Measurements from ENCODE around the gene EIPR1. TPM values are rescaled to one million over a fixed set of nuclear protein-coding genes. Genes with fewer than 3 reads are reported as not detected.
A peak's percentile ranks its signal among the peaks of the same experiment; 100 is the strongest.

The EIPR1 gene
- total and polyA plus RNA-seq, 2 of the 13 experiments (the other 11 are each of a cell fraction or from before 2014, with no cell fraction given), result 70.0 to 96.3 TPM

- TF ChIP-seq ZNF407 (CRISPR knock-in tag; IDR thresholded peaks at IDR 0.05; ENCODE audit: not compliant biosample characterization) (peak; percentile 91), ZNF619 (CRISPR knock-in tag; IDR thresholded peaks at IDR 0.05) (peak; percentile 90; the same call in 1 of the 2 replicates), ZNF263 (CRISPR knock-in tag; IDR thresholded peaks at IDR 0.05) (no peak; the same call in none of the 2 replicates), ZNF552 (CRISPR knock-in tag; IDR thresholded peaks at IDR 0.05; ENCODE audit: borderline replicate concordance) (0 out of 2 replicates have a peak, but pooled peaks have one; percentile 62), POLR2G (IDR thresholded peaks at IDR 0.05; ENCODE audit: low read depth, low read length) (peak; percentile 93), YY1 (IDR thresholded peaks at IDR 0.05; ENCODE audit: insufficient read depth, insufficient replicate concordance, low read depth, low read length) (peak; percentile 81), ATF6 (CRISPR knock-in tag; conservative IDR thresholded peaks at IDR 0.05) (0 out of 2 replicates have a peak, but pooled peaks have one; percentile 73), NFE2L1 (CRISPR knock-in tag; IDR thresholded peaks at IDR 0.05; ENCODE audit: borderline replicate concordance) (0 out of 2 replicates have a peak, but pooled peaks have one; percentile 46)
- TF ChIP-seq, protein P1, sequence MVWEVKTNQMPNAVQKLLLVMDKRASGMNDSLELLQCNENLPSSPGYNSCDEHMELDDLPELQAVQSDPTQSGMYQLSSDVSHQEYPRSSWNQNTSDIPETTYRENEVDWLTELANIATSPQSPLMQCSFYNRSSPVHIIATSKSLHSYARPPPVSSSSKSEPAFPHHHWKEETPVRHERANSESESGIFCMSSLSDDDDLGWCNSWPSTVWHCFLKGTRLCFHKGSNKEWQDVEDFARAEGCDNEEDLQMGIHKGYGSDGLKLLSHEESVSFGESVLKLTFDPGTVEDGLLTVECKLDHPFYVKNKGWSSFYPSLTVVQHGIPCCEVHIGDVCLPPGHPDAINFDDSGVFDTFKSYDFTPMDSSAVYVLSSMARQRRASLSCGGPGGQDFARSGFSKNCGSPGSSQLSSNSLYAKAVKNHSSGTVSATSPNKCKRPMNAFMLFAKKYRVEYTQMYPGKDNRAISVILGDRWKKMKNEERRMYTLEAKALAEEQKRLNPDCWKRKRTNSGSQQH (CRISPR knock-in tag; IDR thresholded peaks at IDR 0.05; ENCODE audit: low read depth), result peak; percentile 100
- TF ChIP-seq, protein P2, sequence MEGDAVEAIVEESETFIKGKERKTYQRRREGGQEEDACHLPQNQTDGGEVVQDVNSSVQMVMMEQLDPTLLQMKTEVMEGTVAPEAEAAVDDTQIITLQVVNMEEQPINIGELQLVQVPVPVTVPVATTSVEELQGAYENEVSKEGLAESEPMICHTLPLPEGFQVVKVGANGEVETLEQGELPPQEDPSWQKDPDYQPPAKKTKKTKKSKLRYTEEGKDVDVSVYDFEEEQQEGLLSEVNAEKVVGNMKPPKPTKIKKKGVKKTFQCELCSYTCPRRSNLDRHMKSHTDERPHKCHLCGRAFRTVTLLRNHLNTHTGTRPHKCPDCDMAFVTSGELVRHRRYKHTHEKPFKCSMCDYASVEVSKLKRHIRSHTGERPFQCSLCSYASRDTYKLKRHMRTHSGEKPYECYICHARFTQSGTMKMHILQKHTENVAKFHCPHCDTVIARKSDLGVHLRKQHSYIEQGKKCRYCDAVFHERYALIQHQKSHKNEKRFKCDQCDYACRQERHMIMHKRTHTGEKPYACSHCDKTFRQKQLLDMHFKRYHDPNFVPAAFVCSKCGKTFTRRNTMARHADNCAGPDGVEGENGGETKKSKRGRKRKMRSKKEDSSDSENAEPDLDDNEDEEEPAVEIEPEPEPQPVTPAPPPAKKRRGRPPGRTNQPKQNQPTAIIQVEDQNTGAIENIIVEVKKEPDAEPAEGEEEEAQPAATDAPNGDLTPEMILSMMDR (CRISPR knock-in tag; IDR thresholded peaks at IDR 0.05), result peak; percentile 12
- TF ChIP-seq, protein P3, sequence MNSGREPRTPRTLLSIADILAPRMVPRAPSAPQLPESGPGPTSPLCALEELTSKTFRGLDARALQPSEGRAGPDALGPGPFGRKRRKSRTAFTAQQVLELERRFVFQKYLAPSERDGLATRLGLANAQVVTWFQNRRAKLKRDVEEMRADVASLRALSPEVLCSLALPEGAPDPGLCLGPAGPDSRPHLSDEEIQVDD (CRISPR knock-in tag; IDR thresholded peaks at IDR 0.05; ENCODE audit: borderline replicate concordance), result 0 out of 2 replicates have a peak, but pooled peaks have one; percentile 61
These were observed at the start of gene EIPR1 (continued) for GRCh38 chr2:3377612-3378432.

Data from HepG2 (cell line).